Ectodermal cell (in vitro differentiated cells): Measurements from ENCODE around the gene RAB29.

Experiments
- H3K27ac ChIP-seq: 2 replicates; pipeline ENCODE4 v1.7.0; 2013; ENCODE audit warnings: mild to moderate bottlenecking, low read depth, low read length; ENCODE audit not compliant: insufficient read depth, poor library complexity, severe bottlenecking
- H3K27me3 ChIP-seq: 2 replicates; pipeline ENCODE4 v1.7.0; 2013; ENCODE audit warnings: mild to moderate bottlenecking, low read length; ENCODE audit not compliant: insufficient read depth, control insufficient read depth, poor library complexity, severe bottlenecking
- H3K36me3 ChIP-seq: one replicate; pipeline ENCODE4 v1.7.0; 2013; ENCODE audit warnings: low read length; ENCODE audit not compliant: control insufficient read depth, insufficient read depth
- H3K4me1 ChIP-seq: one replicate; pipeline ENCODE4 v1.7.0; 2013; ENCODE audit warnings: low read length; ENCODE audit not compliant: control insufficient read depth, insufficient read depth
- H3K4me3 ChIP-seq: 2 replicates; pipeline ENCODE4 v1.7.0; 2013; ENCODE audit warnings: low read depth, low read length, control low read depth; ENCODE audit not compliant: insufficient read depth
- H3K9me3 ChIP-seq: 2 replicates; pipeline ENCODE4 v1.7.0; 2013; ENCODE audit warnings: mild to moderate bottlenecking, low read length, moderate library complexity; ENCODE audit not compliant: control insufficient read depth
- WGBS, 2 experiments: methylation state at CpG; one replicate each; pipeline ENCODE4 v1.1.7; 2013; ENCODE audit warnings: missing lambda C conversion rate in 2 of 2; 5-methylcytosine and 5-hydroxymethylcytosine counted together

RAB29 gene

DNA sequence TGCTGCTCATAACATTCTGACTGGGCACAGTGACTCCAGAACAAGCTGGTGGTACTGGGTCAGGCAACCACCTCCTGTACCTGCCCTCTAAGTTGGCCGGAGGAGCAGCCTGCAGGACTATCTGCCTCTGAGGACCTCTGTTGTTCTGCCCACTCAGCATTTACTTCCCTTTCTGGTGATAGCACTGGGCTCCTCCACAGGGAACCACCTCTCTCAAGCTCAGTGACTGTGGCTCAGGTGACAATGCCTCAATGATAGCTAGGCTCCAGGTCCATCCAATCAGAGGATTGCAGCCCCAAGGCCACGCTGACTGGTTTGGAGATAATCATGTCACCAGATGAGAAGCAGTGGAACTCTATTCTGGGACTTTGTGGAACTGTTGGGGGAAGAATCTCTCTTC lies 21.9 kb upstream of the RAB29 start:
- H3K27ac ChIP-seq, result no peak overlapping the region
- H3K9me3 ChIP-seq, result no peaks in the 10 kb centered on the region
- WGBS, 2 experiments, result 92 to 95% methylated on average over 2 of the region's 2 CpGs
- peaks cover 40% of the 10 kb centered on the region for H3K4me1 ChIP-seq
- H3K27me3 ChIP-seq, result no peaks in the 10 kb centered on the region
- H3K4me3 ChIP-seq, result no peak overlapping the region
- H3K36me3 ChIP-seq, result peaks cover 7% of the 10 kb centered on the region

DNA sequence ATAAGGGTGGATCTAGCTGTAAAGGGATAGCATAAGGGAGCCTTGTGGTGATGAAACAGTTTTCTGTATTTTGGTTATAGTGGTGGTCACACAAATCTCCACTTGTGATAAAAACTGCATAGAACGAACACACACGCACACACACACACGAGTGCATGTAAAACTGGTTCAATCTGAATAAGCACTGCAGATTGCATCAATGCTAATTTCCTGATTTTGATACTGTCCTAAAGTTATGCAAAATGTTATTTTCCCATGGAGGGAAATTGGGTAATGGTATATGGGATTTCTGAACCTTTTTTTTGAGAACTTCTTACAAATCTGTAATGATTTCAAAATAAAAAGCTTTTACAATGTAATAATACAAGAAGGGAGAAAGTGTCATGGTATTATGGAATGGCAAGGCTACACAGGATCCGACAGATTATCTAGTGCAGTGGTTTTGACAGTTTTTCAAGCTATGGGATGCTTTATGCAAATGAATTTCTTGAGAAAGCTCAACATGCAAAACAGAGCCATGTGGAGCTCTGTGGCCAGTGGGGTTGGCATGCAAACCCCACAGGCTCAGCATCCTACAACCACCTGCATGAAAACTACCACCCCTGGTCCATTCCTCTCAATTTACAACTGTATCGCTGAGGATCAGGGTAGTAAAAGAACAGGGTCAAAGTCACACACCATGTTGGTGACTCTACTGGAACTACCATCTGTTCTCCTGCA lies 18.9 kb upstream of the RAB29 start:
- 74 to 78% methylated on average over 5 of the region's 5 CpGs for WGBS, 2 experiments
- no peak overlapping the region for H3K4me3 ChIP-seq
- peaks cover 22% of the 10 kb centered on the region for H3K4me1 ChIP-seq
- H3K36me3 ChIP-seq, result peaks cover 6% of the 10 kb centered on the region
- H3K27me3 ChIP-seq, result no peaks in the 10 kb centered on the region
- H3K27ac ChIP-seq, result no peak overlapping the region
- H3K9me3 ChIP-seq, result no peaks in the 10 kb centered on the region

DNA sequence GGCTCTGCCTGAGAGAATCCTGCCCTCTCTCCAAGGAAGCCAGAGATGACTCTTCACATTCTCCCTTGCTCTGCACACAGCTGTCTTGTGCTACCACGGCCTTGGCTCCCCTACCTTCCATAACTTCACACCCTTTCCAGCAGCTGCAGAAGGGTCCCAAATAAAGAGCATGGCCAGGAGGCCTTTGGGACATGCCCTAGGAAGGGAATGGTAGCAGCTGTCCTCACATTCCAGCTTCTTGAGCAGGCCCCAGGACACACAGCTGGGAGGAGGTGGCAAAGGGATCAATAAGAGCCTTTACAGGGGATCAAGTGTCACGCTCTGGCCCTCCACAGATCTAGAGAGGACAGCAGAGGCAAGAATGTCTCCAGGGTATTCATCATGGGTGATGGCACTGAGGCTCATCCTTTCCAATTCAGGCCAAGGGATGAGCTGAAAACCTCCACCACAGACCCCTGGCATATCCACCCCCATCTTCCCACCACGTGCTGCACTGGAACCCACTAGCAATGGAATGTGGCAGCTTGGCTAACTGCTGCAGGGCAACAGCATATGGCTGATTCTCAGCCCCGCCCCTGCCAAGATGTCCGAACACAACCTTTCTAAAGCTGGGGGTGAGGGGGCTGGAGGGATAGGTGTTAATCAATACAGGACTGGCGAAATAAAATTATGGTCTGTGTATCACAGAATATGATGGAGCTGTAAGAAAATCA lies 17.8 kb upstream of the RAB29 start:
- peak overlapping the region; percentile 16 for H3K27ac ChIP-seq

DNA sequence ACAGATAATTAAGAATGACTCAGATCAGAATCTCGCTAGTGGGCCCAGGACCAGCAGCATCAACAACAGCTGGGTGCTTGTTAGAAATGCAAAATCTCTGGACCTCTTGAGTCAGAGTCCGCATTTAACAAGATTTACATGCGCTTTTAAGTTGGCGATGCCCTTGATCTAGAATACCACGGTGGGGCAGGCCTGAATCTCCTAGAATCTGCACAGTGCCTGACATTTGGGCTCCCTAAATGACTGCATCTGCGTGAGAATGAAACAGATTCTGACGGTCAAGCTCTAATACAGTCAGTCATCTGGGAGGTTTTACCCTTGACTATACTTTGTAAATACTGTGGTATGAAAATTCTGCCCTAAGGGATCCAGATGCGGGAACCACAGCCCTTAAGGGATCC lies 17.2 kb upstream of the RAB29 start:
- WGBS, 2 experiments, result 93 to 94% methylated on average over 8 of the region's 8 CpGs
- H3K36me3 ChIP-seq, result no peaks in the 10 kb centered on the region

More for the DNA sequence above, 17.8 kb upstream of the RAB29 start:
- WGBS, 2 experiments, result 71 to 74% methylated on average over 6 of the region's 6 CpGs
- no peaks in the 10 kb centered on the region for H3K27me3 ChIP-seq
- H3K4me1 ChIP-seq, result peaks cover 22% of the 10 kb centered on the region
- no peaks in the 10 kb centered on the region for H3K9me3 ChIP-seq
- H3K4me3 ChIP-seq, result no peak overlapping the region
- no peaks in the 10 kb centered on the region for H3K36me3 ChIP-seq

DNA sequence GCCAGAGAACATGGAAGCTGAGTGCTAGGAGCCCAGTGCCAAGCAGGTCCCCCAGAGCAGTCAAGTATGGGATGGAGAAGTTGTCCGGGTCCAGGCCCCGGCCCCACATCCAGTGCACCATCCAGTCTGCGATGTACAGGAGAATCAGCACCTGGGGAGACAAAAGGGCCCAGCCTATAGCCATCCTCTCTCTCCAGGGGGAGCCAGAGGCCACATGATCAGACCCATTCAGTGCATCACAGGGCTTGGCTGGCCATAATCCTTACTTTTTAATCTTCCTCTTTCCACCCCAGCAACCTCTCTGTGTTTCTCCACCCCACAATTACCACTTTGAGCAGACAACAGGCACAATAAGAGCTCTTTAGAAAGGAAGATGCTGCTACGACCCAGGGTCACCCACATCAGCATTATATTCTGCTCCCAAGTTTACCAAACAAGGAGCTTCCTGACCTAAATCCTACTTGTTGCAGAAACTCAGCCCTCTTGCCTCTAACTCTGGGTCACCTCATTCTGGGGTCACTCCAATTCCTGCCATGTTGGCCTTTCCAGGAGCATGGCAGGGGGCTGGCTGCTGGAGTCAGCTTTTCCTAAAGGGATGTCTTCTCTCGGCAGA lies 16.4 kb upstream of the RAB29 start:
- no peak overlapping the region for H3K27ac ChIP-seq
- no peak overlapping the region for H3K4me3 ChIP-seq
- H3K9me3 ChIP-seq, result no peaks in the 10 kb centered on the region
- peaks cover 22% of the 10 kb centered on the region for H3K4me1 ChIP-seq
- WGBS, 2 experiments, result 68 to 70% methylated on average over 5 of the region's 5 CpGs
- H3K36me3 ChIP-seq, result no peaks in the 10 kb centered on the region
- H3K27me3 ChIP-seq, result no peaks in the 10 kb centered on the region

More for the DNA sequence above, 17.2 kb upstream of the RAB29 start:
- Histone ChIP-seq H3K27me3 (no peaks in the 10 kb centered on the region), H3K4me1 (peaks cover 22% of the 10 kb centered on the region), H3K4me3 (no peak overlapping the region), H3K9me3 (no peaks in the 10 kb centered on the region), H3K27ac (no peak overlapping the region)

DNA sequence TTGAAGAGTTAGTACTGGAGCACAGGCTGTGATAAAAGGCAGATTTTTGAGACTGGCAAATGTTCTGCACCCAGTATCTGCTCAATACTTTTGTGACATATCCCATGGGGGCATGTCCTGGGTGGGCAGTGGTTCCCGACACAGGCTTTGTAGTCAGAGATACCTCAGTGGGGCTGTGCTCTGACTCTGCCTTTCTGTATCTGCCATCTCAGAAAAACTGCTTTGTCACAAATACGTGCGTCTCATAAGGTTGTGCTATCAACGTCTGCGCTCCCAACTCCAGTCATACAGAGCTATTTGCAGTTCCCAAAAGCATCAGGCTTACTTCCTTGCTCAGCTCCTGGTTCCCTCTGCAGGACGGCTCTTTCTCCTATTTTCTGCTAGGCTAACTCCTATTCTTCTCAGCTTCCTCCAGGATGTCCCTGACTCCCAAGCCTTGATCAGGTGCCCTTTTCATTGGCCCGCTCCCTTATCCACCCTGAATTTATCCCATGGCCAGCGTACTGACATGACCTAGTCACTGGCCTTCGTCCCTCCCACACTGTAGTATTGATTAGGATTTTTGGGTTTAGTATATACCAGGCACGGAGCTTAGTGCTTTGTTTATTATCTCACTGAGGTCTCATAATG lies 12.1 kb upstream of the RAB29 start:
- Histone ChIP-seq H3K27me3 (no peaks in the 10 kb centered on the region), H3K4me3 (no peak overlapping the region), H3K36me3 (no peaks in the 10 kb centered on the region), H3K9me3 (no peaks in the 10 kb centered on the region), H3K4me1 (peaks cover 12% of the 10 kb centered on the region), H3K27ac (no peak overlapping the region)
- WGBS, 2 experiments, result 82 to 85% methylated on average over 10 of the region's 10 CpGs

DNA sequence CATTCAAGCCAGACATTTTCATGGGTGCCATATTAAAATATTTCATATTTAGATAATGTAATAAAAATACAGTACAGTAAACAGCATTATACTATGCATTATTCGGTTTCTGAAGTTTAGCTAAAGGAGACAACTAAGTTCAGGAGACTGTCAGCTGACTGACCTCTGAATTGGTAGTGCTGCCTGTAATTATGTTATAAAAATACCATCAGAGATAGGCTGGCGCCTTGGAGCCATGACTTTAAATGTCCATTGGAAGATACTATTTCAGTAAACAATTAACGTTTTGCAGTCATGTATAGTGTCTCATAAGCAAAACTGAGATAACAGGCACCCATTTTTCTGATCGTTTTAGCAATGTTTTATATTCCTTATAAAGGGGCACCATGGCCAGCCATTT lies 11.3 kb upstream of the RAB29 start:
- no peaks in the 10 kb centered on the region for H3K9me3 ChIP-seq
- no peaks in the 10 kb centered on the region for H3K27me3 ChIP-seq
- WGBS, 2 experiments, result 73% methylated on average over 4 of the region's 4 CpGs
- no peak overlapping the region for H3K27ac ChIP-seq
- no peak overlapping the region for H3K4me3 ChIP-seq
- no peaks in the 10 kb centered on the region for H3K36me3 ChIP-seq
- peaks cover 6% of the 10 kb centered on the region for H3K4me1 ChIP-seq

DNA sequence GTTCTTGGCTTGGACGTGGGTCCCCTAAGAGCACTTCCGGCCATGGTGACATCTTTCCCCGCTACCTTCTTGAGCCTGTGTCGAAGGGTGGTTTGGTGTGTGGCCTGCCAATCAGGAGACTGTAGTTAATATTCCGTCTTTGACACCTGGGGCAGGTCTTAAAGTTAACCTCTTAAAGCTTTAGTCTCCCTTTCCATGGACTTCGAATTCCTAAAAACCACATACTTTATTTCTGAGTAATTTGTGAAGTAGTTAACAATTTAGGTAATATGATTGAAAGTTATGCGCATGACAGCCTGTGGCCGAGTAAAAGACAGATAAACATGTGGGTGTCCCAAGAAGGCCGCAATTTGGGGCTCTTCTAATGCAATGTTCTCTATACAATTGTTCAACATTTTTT lies 10.2 kb upstream of the RAB29 start:
- Histone ChIP-seq H3K9me3 (no peaks in the 10 kb centered on the region), H3K36me3 (no peaks in the 10 kb centered on the region), H3K4me3 (no peak overlapping the region), H3K4me1 (no peaks in the 10 kb centered on the region), H3K27ac (no peak overlapping the region), H3K27me3 (no peaks in the 10 kb centered on the region)
- WGBS, 2 experiments, result 94 to 97% methylated on average over 8 to 9 of the region's 9 CpGs

DNA sequence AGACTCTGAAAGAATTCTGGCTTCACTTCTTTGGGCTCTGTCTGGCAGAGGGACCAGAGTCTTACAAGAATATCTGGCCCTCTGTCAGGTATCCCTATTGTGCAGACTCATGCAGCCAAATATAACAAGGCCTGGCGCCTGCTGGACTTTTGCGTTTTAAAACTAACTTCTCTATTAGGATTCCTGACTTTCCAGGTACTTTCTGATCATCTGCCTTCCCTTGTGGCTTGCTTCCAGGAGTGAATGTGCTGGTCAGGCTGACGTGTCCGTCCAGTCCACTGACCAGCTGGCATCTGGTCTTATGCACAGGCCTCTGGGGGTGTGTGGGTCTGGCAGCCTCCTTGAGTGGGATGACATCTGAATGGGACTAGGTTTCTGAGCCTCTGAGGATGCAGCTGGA lies 8.6 kb upstream of the RAB29 start:
- Histone ChIP-seq H3K4me1 (no peaks in the 10 kb centered on the region), H3K27ac (no peak overlapping the region), H3K27me3 (no peaks in the 10 kb centered on the region), H3K9me3 (no peaks in the 10 kb centered on the region), H3K36me3 (no peaks in the 10 kb centered on the region), H3K4me3 (no peak overlapping the region)
- WGBS, 2 experiments, result 95 to 98% methylated on average over 4 of the region's 4 CpGs

DNA sequence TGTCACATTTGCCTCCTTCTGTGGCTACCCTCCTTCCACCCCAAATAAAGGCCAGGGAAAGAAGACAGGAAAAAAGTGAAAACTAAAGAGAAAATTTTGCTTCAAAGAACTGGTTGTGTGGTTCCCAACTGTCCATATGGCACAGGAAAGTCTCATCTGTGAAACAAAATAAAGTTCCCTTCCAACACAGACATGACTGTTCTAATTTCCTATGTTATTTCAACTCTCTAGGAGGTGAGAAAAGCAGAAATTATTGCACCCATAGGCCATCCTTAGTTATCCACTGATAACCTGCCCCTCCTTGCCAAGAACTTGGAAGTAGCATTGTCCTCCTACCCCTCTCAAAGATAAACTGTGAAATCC lies 8.1 kb upstream of the RAB29 start:
- Histone ChIP-seq H3K36me3 (no peaks in the 10 kb centered on the region), H3K9me3 (no peaks in the 10 kb centered on the region), H3K4me1 (no peaks in the 10 kb centered on the region), H3K27me3 (no peaks in the 10 kb centered on the region), H3K27ac (no peak overlapping the region), H3K4me3 (no peak overlapping the region)
